T-helper 1 cell treated with Interleukin-12 subunit alpha and Interleukin-12 subunit beta and Interleukin-4 antibody, amounts not matched to agents 30 μg/mL and 1 μg/mL, for 36 hours (primary cell): Measurements from ENCODE around the gene CIART.
"Not testable (repeated sequence)": the region's sequence is repeated elsewhere in the genome, so short reads cannot be mapped to it uniquely, and the experiment has no call there.

Source experiments
- H3K27ac Mint-ChIP-seq: one replicate; pipeline ENCODE4 v1.8.0; 2021; ENCODE audit warnings: mild to moderate bottlenecking, mixed read lengths
- H3K27me3 Mint-ChIP-seq: one replicate; pipeline ENCODE4 v1.8.0; 2021; ENCODE audit warnings: low read depth, mixed read lengths
- H3K36me3 Mint-ChIP-seq: one replicate; pipeline ENCODE4 v1.8.0; 2021; ENCODE audit warnings: low read depth, mixed read lengths
- H3K4me1 Mint-ChIP-seq: one replicate; pipeline ENCODE4 v1.8.0; 2021; ENCODE audit warnings: low read depth, mixed read lengths
- H3K4me3 Mint-ChIP-seq: one replicate; pipeline ENCODE4 v1.8.0; 2021; ENCODE audit warnings: mild to moderate bottlenecking, moderate library complexity, mixed read lengths
- H3K9me3 Mint-ChIP-seq: one replicate; pipeline ENCODE4 v1.8.0; 2021; ENCODE audit warnings: mixed read lengths

CIART gene

GRCh38 chr1:150311762-150312161 lies 29.4 kb downstream of the CIART start:
- H3K27me3 Mint-ChIP-seq = no peaks in the 10 kb centered on the region
- no peak overlapping the region for H3K27ac Mint-ChIP-seq
- no peak overlapping the region for H3K4me3 Mint-ChIP-seq
- H3K36me3 Mint-ChIP-seq = peaks cover 5% of the 10 kb centered on the region
- H3K9me3 Mint-ChIP-seq = no peaks in the 10 kb centered on the region
- no peaks in the 10 kb centered on the region for H3K4me1 Mint-ChIP-seq

GRCh38 chr1:150314691-150315090 lies 32.3 kb downstream of the CIART start:
- H3K27ac Mint-ChIP-seq, H3K27me3 Mint-ChIP-seq, H3K9me3 Mint-ChIP-seq, H3K4me3 Mint-ChIP-seq, H3K36me3 Mint-ChIP-seq, H3K4me1 Mint-ChIP-seq: not testable (repeated sequence)

GRCh38 chr1:150320667-150320978 lies 38.3 kb downstream of the CIART start:
- Mint-ChIP-seq H3K4me1 (peaks cover 22% of the 10 kb centered on the region), H3K27me3 (no peaks in the 10 kb centered on the region), H3K27ac (peak overlapping the region; percentile 100), H3K36me3 (peaks cover 16% of the 10 kb centered on the region), H3K4me3 (peak overlapping the region; percentile 100), H3K9me3 (no peaks in the 10 kb centered on the region)

- Mint-ChIP-seq H3K4me1 (peaks cover 22% of the 10 kb centered on the region), H3K9me3 (no peaks in the 10 kb centered on the region), H3K27me3 (no peaks in the 10 kb centered on the region), H3K4me3 (peak overlapping the region; percentile 100), H3K27ac (peak overlapping the region; percentile 100), H3K36me3 (peaks cover 22% of the 10 kb centered on the region)
These were observed 39.4 kb downstream of the CIART start for GRCh38 chr1:150321826-150322166.

GRCh38 chr1:150322310-150322709 lies 40.0 kb downstream of the CIART start:
- peak overlapping the region; percentile 100 for H3K27ac Mint-ChIP-seq

GRCh38 chr1:150332651-150333290 lies 50.4 kb downstream of the CIART start:
- Mint-ChIP-seq H3K27ac (no peak overlapping the region), H3K9me3 (no peaks in the 10 kb centered on the region), H3K36me3 (peaks cover 46% of the 10 kb centered on the region)

More at GRCh38 chr1:150322310-150322709, 40.0 kb downstream of the CIART start:
- H3K27me3 Mint-ChIP-seq = no peaks in the 10 kb centered on the region
- H3K4me1 Mint-ChIP-seq = peaks cover 22% of the 10 kb centered on the region
- peak overlapping the region; percentile 100 for H3K4me3 Mint-ChIP-seq
- H3K9me3 Mint-ChIP-seq = no peaks in the 10 kb centered on the region
- H3K36me3 Mint-ChIP-seq = peaks cover 23% of the 10 kb centered on the region

More at GRCh38 chr1:150332651-150333290, 50.4 kb downstream of the CIART start:
- Mint-ChIP-seq H3K27me3 (no peaks in the 10 kb centered on the region), H3K4me1 (peaks cover 2% of the 10 kb centered on the region), H3K4me3 (no peak overlapping the region)
